ENCODE data around the gene STX16.

The STX16 gene

DNA sequence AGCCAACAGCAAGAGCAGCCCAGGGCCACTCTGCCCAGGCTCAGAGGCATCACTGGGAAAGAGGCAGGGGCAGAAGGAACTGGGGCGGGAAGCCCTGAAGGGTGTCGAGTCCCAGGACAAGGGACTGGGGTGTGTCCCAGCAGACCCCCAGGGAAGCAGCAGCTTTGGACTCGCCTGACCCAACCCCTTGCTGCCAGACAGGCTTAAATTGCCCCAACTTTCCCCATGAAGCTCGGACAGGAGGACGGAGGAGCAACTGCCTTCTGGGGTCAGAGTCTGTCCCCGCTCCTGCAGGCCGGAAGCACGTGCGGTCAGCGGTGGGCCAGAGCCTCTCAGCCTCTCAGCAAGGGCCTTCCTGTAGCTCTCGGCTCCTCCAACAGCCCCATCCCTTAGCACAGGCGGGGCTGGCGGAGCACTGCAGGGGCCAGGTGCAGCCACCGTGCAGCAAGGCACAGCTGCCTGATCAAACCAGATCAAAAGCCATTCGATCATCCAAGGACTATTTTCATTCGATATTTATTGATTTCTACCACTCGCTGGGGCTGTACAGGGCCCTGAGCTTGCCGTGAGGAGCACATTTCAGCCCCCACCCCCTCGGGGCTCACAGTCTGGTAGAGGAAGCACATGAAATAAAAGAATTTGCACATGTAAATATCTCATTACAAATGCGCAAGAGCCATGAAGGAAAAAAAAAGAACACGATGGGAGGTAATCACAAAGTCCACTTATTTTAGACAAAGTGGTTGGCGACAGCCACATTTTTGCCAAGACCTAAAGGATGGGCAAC, 31.8 kb upstream of the STX16 start:
- DNase-seq: no peak

DNA sequence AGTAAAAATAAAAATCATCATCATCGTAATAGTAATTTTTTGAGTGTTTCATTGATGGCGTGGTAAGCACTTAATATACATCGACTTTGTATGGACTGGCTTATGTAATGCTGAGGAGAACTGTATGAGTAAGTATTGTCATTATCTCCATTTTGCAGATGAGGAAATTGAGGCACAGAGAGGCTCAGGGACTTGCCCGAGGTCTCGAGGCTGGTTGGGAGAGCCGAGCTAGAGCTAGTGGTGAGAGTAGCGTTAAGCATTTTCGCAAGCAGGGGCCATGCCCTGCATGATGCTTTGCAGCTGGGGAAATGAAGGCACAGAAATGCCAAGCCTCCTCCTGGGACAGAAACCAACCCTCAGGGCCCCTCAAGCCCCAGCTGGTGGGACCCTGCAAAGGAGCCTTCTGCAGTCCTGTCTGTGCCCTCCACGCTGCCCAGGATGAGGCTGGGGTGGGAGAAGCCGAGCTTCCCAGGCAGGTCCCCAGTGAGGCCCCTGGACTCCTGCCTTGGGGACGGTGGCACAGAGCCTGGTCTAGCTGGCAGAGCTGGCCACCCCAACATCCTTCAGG, 31.1 kb upstream of the STX16 start:
- no peak for DNase-seq

DNA sequence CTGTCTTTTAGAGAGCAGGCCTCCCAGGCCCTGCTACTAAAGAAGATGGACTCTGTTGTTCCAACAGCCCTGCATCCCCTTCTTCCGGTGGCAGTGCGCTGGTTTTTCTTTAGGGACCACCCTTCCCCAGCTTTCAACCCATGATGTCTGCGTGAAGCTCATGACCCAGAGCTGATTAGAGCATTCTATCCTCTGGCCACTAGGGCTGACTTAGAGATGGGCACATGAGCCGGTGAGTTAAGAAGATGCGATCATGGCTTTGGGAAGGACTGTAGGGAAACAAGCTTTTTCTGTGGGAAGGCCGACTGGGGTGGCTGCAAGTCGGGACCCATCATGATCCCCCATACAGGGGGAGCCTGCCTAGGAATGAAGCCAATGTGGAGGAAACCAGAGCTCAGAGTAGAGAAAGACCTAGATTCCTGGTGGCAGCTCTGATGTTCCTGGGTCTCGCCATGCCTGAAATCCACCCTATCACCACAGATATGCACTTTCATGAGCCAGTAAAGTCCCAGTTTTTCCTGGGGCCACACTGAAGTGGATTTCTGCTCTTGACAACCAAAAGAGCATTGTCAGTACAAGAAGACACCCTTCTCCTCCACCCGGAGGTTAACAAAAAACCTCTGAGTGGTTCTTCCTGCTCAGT, 29.1 kb upstream of the STX16 start:
- DNase-seq: no peak

- DNase-seq: no peak
Measured at GRCh38 chr20:58622671-58623578, 28.2 kb upstream of the STX16 start.

GRCh38 chr20:58623579-58624473, 27.3 kb upstream of the STX16 start:
- no peak for DNase-seq

GRCh38 chr20:58624687-58625086, 26.4 kb upstream of the STX16 start:
- DNase-seq: no peak

DNA sequence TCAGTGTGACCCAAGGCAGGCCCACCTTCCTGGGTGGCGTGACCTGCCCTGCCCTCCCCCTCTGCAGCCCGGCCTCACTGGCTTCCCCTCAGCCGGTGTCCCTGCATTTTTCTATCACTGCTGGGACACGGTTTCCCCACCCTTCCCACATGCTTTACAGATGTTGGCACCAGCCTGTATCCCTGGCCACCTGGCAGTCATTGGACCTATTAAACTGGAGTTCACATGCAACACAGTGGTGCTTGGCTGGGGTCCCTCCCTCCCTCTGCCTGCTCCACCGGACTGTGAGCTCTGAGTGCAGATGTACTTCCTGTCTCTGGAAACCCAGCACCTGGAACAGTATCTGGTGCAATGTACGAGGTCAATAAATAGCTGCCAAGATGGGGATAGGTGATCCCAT, 25.5 kb upstream of the STX16 start:
- DNase-seq: no peak

GRCh38 chr20:58626051-58626450, 25.0 kb upstream of the STX16 start:
- DNase-seq: no peak

DNA sequence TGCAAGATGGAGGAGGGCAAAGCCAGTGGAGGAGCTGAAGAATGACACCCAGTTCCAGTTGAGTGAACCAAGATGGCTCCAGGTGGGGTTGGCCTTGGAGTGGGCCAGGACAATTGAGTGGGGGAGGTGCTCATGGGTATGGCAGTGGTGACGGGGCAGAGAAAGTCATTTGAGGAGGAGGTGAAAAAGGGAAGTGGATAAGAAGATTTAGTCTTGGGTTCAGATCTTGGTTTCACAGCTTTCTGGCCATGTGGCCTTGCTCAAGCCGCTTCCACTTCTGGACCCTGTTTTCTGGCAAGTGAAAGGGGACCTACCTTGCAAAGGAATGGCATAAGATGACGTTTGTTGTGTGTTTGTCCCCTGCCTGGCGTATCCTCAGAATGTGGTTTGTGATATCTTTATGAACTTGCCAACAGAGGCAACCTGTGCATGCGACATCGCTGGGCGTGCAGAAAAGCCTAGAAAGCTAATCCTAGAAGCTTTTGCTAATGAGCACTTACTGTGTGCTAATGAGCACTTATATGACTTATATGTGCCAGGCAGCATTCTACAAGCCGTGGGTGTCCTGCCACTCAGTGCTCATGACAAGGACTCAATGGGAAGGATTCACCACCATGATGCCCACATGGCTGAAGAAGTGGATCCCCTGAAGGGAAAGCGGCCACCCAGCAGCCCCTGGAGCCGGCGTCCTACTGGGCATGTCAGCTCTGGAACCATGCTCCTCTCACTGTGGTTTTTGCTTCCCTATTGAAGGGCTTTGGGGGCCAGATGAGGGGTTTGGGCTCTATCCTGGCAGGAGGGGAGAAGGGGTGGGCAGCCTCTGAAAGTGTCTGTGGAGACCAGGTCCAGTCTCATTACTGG, 23.6 kb upstream of the STX16 start:
- DNase-seq: no peak

- no peak for DNase-seq
Measured at GRCh38 chr20:58628491-58629214, 22.4 kb upstream of the STX16 start.

GRCh38 chr20:58629215-58629580, 21.9 kb upstream of the STX16 start:
- no peak for DNase-seq

DNA sequence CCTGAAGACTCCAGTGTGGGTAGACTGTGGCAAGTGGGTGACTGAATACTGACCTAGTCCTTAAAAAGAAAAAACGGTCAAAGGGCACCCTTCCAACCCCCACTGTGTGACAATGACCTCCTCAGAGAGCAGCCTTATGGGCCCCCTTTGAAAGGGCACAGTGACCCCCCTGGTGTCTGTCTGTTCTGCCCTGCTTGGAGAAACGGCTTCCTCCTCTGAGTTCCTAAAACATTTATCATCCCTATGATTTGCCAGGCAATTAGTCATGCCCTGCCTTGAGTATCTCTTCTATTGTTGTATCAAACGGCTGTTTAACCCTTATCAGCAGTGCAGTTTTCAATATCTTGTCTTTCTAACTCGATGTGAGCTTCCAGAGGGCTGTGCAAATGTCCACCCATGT, 21.0 kb upstream of the STX16 start:
- DNase-seq: no peak

GRCh38 chr20:58633161-58634053, 17.7 kb upstream of the STX16 start:
- no peak for DNase-seq

GRCh38 chr20:58634059-58634458, 17.0 kb upstream of the STX16 start:
- DNase-seq: peak; percentile 63

DNA sequence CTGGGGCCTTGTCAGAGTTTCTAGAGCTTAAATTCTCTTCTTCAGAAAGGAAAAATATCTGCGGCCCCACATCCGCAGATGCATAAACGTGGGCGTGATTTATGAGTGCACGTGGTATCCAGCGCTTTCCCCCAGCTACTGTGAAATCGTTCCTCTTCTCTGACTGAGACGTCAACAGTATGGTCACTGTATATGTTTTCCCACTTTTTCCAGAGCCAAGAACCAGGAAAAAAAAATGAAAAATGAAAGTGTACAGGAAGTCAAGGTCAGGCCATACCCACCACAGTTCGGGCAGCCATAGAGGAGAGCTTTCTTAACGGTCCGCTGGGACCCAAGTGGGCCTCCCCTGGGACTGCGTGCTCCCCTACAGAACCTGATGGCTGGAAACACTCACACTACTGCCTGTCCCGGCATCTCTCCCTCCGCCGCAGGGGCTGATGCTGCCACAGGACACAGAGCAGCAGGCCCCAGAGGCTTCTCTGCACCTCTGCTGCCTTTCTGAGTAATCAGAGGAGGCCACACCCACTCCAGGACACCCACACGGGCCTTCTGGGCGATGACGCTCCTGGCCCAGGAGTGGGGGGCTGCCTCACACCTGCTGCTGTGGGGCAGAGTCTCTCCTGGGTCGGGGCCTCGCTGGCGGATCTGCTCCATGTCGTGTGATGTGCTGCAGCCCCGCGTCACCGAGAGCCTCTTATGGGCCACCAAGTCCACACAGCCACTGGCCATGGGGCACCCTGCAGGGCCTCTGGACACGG, 16.4 kb upstream of the STX16 start:
- peak; percentile 73 for DNase-seq

DNA sequence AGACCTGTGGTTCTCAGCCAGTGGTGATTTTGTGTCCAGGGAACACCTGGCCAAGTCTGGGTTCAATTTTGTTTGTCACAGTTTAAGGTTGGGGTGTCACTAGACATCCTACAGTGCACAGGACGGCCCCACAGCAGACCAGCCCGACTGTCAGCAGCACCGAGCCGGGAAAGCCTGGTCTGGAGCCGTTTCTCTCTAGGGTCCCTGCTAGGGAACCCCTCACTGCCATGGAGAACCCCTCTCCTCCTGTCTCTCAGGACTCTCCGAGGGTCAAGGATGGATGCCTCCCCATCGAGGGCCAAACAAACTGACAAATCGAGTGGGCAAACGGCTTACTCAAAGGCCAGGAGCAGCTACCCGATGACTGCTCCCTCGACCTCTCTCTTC, 15.8 kb upstream of the STX16 start:
- no peak for DNase-seq

- no peak for DNase-seq
Measured at GRCh38 chr20:58636396-58636982, 14.6 kb upstream of the STX16 start.

DNA sequence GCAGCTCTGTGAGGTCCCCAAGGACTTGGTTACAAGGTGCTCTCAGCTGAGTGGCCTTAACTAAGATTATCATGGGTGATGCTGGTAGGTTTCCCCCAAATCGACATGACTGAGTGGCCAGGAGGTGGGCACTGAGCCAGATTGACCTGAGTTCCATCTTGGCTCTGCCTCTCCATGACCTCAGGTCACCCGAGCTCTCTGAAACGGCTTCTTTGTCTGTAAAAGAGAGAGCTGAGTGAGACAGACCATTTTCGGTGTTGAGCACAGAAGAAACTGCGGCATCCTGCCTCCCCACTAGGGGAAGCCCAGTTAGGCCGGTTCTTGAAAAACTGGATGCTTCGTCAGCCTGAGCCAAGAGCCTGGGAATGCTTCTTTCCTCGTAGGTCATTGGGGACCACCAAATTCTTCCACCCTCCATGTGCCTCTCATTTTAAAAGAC, 14.1 kb upstream of the STX16 start:
- DNase-seq: no peak

Data from activated CD8-positive, alpha-beta memory T cell treated with anti-CD3 and anti-CD28 coated beads, Interleukin-2, amount 50 U/mL, for 48 hours (primary cell).